ENCODE results near the gene GRK5. TPM values are rescaled to one million over a fixed set of nuclear protein-coding genes. Genes with fewer than 3 reads are reported as not detected.

Gene GRK5
- total RNA-seq, 2 donors from 2014 or later: 9.1 to 11.9 TPM

DNA sequence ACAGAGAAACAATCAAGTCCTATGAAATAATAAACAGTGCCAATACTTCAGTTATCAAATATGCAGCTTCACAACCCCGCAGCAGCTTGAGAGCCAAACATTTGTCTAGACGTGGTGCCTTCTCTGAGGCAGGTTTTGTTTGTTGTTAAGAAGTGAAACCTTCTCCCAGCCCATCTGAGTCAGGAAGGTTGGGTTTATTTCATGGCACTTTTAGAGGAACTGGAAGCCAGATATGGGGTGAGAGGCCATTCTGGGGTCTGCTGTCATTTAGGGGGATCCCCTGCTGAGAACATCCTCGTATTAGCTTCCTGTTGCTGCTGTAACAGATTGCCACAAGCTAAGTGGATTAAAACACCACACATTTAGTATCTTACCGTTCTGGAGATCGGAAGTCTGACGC lies 113.6 kb downstream of the GRK5 start:
- WGBS, 2 experiments (ENCODE audit: insufficient coverage in 1 of 2, insufficient read length in 1 of 2): 72 to 79% methylated on average over 5 to 6 of the region's 6 CpGs
- Mint-ChIP-seq H3K4me3 (no peak overlapping the region), H3K9me3 (peaks cover 5% of the 10 kb centered on the region), H3K4me1 (peaks cover 40% of the 10 kb centered on the region), H3K27ac (no peak overlapping the region), H3K27me3 (ENCODE audit: insufficient read depth) (no peaks in the 10 kb centered on the region), H3K36me3 (ENCODE audit: low read depth) (no peaks in the 10 kb centered on the region)
- H3K36me3 ChIP-seq (ENCODE audit: control insufficient read depth, insufficient read depth, low read length): no peaks in the 10 kb centered on the region
- peaks cover 5% of the 10 kb centered on the region for H3K9me3 ChIP-seq (ENCODE audit: control insufficient read depth, low read length)
- no peak overlapping the region for H3K27ac ChIP-seq (ENCODE audit: low read depth, low read length)
- TF ChIP-seq, protein P1, sequence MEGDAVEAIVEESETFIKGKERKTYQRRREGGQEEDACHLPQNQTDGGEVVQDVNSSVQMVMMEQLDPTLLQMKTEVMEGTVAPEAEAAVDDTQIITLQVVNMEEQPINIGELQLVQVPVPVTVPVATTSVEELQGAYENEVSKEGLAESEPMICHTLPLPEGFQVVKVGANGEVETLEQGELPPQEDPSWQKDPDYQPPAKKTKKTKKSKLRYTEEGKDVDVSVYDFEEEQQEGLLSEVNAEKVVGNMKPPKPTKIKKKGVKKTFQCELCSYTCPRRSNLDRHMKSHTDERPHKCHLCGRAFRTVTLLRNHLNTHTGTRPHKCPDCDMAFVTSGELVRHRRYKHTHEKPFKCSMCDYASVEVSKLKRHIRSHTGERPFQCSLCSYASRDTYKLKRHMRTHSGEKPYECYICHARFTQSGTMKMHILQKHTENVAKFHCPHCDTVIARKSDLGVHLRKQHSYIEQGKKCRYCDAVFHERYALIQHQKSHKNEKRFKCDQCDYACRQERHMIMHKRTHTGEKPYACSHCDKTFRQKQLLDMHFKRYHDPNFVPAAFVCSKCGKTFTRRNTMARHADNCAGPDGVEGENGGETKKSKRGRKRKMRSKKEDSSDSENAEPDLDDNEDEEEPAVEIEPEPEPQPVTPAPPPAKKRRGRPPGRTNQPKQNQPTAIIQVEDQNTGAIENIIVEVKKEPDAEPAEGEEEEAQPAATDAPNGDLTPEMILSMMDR (conservative IDR thresholded peaks at IDR 0.05): no peak
- peaks cover 25% of the 10 kb centered on the region for H3K4me1 ChIP-seq (ENCODE audit: control insufficient read depth, insufficient read depth, low read length)
- no peak overlapping the region for H3K4me3 ChIP-seq (ENCODE audit: low read length)
- no peak overlapping the region for H3K9ac ChIP-seq (ENCODE audit: extremely low read depth, low read length, poor library complexity, severe bottlenecking)
- H3K27me3 ChIP-seq (ENCODE audit: control insufficient read depth, insufficient read depth, low read length, poor library complexity, severe bottlenecking): no peaks in the 10 kb centered on the region
- no peak for DNase-seq

DNA sequence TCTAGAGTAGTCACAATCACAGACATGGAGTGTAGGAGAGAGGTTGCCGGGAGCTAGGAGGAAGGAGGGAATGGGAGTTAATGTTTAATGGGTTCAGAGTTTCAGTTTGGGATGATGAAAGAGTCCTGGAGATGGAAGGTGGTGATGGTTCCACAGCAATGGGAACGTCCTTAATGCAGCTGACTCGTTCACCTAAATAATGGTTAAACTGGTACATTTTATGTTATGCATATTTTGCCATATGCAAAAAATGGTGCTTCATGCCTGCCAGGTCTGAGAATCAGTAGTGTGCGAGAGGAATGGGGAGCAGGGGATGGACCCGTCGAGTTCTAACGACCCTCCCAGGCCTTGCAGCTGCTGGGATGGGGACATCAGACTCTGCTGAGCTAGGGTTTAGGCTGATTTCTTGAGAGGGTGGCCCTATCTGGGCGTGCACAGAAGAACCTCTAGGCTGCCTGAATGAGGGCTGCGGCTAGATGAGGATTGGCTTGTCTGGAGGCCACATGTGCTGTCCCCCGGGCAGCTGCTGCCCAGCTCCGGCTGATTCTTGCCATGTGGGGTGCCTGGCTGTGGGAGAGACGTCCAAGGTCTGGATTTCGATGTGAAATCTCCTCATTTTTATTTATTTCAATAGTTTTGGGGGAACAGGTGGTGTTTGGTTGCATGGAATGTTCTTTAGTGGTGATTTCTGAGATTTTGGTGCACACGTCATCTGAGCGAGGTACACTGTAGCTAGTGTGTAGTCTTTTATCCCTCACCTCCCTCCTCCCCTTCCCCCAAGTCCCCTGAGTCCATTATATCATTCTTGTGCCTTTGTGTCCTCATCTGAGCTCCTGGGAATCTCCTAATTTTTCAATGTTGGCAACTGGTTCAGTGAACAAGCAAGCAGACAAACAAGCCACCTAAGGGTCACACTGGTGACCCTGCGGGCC lies 116.0 kb downstream of the GRK5 start:
- H3K27me3 Mint-ChIP-seq (ENCODE audit: insufficient read depth): no peaks in the 10 kb centered on the region

DNA sequence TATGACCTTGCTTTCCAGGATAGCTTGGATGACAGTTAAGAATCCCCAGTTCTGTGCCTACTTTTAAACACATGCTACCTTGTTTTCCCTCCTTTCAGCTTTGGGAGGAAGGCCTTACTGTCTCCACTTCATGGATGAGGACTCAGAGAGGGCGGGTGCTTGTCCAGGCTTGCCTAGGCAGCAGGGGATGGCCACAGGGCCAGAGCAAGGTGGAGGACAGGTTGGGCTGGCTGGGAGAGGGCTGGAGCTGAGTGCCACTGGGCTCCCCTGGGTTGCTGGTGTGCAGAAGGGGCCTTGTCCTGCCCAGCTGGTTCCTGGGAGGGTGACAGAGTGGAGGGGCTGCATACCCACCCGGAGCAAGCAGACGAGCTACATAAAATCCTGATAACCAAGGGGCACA lies 117.8 kb downstream of the GRK5 start:
- H3K27ac ChIP-seq (ENCODE audit: low read depth, low read length): no peak overlapping the region
- TF ChIP-seq, protein P1 (conservative IDR thresholded peaks at IDR 0.05): no peak
- Mint-ChIP-seq H3K27me3 (ENCODE audit: insufficient read depth) (no peaks in the 10 kb centered on the region), H3K9me3 (peaks cover 5% of the 10 kb centered on the region), H3K36me3 (ENCODE audit: low read depth) (no peaks in the 10 kb centered on the region), H3K4me1 (peaks cover 4% of the 10 kb centered on the region), H3K4me3 (no peak overlapping the region), H3K27ac (no peak overlapping the region)
- no peaks in the 10 kb centered on the region for H3K4me1 ChIP-seq (ENCODE audit: control insufficient read depth, insufficient read depth, low read length)
- no peak overlapping the region for H3K4me3 ChIP-seq (ENCODE audit: low read length)
- H3K9ac ChIP-seq (ENCODE audit: extremely low read depth, low read length, poor library complexity, severe bottlenecking): no peak overlapping the region
- H3K9me3 ChIP-seq (ENCODE audit: control insufficient read depth, low read length): peaks cover 5% of the 10 kb centered on the region
- H3K27me3 ChIP-seq (ENCODE audit: control insufficient read depth, insufficient read depth, low read length, poor library complexity, severe bottlenecking): no peaks in the 10 kb centered on the region
- WGBS, 2 experiments (ENCODE audit: insufficient coverage in 1 of 2, insufficient read length in 1 of 2): 91% methylated on average over 3 of the region's 3 CpGs; no CpG with 5 or more reads in 1 of the 2 experiments
- no peaks in the 10 kb centered on the region for H3K36me3 ChIP-seq (ENCODE audit: control insufficient read depth, insufficient read depth, low read length)
- DNase-seq: no peak

More for the DNA sequence above, 116.0 kb downstream of the GRK5 start:
- Mint-ChIP-seq H3K36me3 (ENCODE audit: low read depth) (no peaks in the 10 kb centered on the region), H3K27ac (peak overlapping the region; percentile 64), H3K9me3 (peaks cover 5% of the 10 kb centered on the region), H3K4me3 (no peak overlapping the region), H3K4me1 (peaks cover 20% of the 10 kb centered on the region)
- Histone ChIP-seq H3K36me3 (ENCODE audit: control insufficient read depth, insufficient read depth, low read length) (no peaks in the 10 kb centered on the region), H3K4me3 (ENCODE audit: low read length) (no peak overlapping the region), H3K9me3 (ENCODE audit: control insufficient read depth, low read length) (peaks cover 5% of the 10 kb centered on the region), H3K27ac (ENCODE audit: low read depth, low read length) (no peak overlapping the region), H3K27me3 (ENCODE audit: control insufficient read depth, insufficient read depth, low read length, poor library complexity, severe bottlenecking) (no peaks in the 10 kb centered on the region), H3K4me1 (ENCODE audit: control insufficient read depth, insufficient read depth, low read length) (peaks cover 7% of the 10 kb centered on the region), H3K9ac (ENCODE audit: extremely low read depth, low read length, poor library complexity, severe bottlenecking) (no peak overlapping the region)
- TF ChIP-seq, protein P1 (conservative IDR thresholded peaks at IDR 0.05): no peak
- 78 to 91% methylated on average over 12 to 16 of the region's 16 CpGs for WGBS, 2 experiments (ENCODE audit: insufficient coverage in 1 of 2, insufficient read length in 1 of 2)
- no peak for DNase-seq

Data from endodermal cell (in vitro differentiated cells).